K562 (cell line): ENCODE results near the gene ROS1. TPM values are rescaled to one million over a fixed set of nuclear protein-coding genes. Genes with fewer than 3 reads are reported as not detected.

Experiments
- ATAC-seq: fragments of 200-7000 bp; cut with Tn5 transposase; 3 replicates; pipeline ENCODE4 v1.9.1; 2020; ENCODE audit warnings: moderate library complexity
- BruUV-seq: library from RNA; stranded (reverse); fragments of 400-500 nt; replicated peaks from 2 replicates; lab custom pipeline; 2021; lab: Mats Ljungman, UMichigan
- CTCF ChIA-PET: fragments of 300-600 bp; formaldehyde crosslinking; extraction: SDS; loops from one replicate; lab custom pipeline; 2021; ENCODE audit warnings: low intra/inter-chr PET ratio; lab: Yijun Ruan, JAX
- POLR2A ChIA-PET: fragments of 300-600, 350-650 bp; sonication (Branson Sonifier 250); formaldehyde crosslinking; extraction: SDS; loops from one replicate; lab custom pipeline; 2021; ENCODE audit warnings: antibody characterized with exemption, inconsistent platforms; lab: Yijun Ruan, JAX
- DNase-seq, 4 experiments: peaks; one replicate each; pipeline versions ENCODE4 v3.0.0 to v3.0.0-alpha.2; 2011 to 2018; ENCODE audit warnings: low spot score in 3 of 4, mixed read lengths in 3 of 4; ENCODE audit errors: extremely low read depth in 1 of 4
- FAIRE-seq: peaks from 2 replicates; lab custom pipeline; 2011; peaks lifted over from hg19 to GRCh38; lab: Jason Lieb, UNC
- H2AFZ ChIP-seq: 2 replicates; pipeline ENCODE4 v1.6.0; 2011; ENCODE audit warnings: low read depth, low read length, control low read depth, inconsistent platforms
- H3K27ac ChIP-seq: fragments of 200-600 bp; 3 replicates; pipeline ENCODE4 v1.8.0; 2011; ENCODE audit warnings: low read depth, mild to moderate bottlenecking, control low read depth, inconsistent platforms, low read length, moderate library complexity, mixed read lengths; ENCODE audit errors: extremely low read depth
- H3K27me3 ChIP-seq, 2 experiments: fragments of 300-600 bp in 1 of 2; 2 replicates in 1 of 2; 3 replicates in 1 of 2; pipeline versions ENCODE4 v1.6.0 to v1.8.0; 2011; ENCODE audit warnings: inconsistent platforms in 2 of 2, low read length in 2 of 2, mild to moderate bottlenecking in 1 of 2, mixed read lengths in 1 of 2, moderate library complexity in 1 of 2; ENCODE audit not compliant: control insufficient read depth in 2 of 2, insufficient read depth in 2 of 2
- H3K36me3 ChIP-seq: fragments of 300-600 bp; 3 replicates; pipeline ENCODE4 v1.8.0; 2011; ENCODE audit warnings: mild to moderate bottlenecking, low read length, inconsistent platforms; ENCODE audit not compliant: control insufficient read depth, insufficient read depth
- H3K4me1 ChIP-seq, 2 experiments: fragments of 200-600 bp in 1 of 2; replicated peaks in 1 of 2; 2 replicates in 1 of 2; 3 replicates in 1 of 2; pipeline versions ENCODE4 v1.5.1 to v1.8.0; 2011; ENCODE audit warnings: inconsistent platforms in 2 of 2, low read length in 2 of 2, mild to moderate bottlenecking in 1 of 2, mixed read lengths in 1 of 2, moderate library complexity in 1 of 2; ENCODE audit not compliant: control insufficient read depth in 2 of 2, insufficient read depth in 2 of 2
- H3K4me2 ChIP-seq: 2 replicates; pipeline ENCODE4 v1.6.1; 2011; ENCODE audit warnings: low read length, control low read depth, inconsistent platforms, mixed read lengths; ENCODE audit not compliant: insufficient read depth
- H3K4me3 ChIP-seq: fragments of 200-600 bp; sonication (generic), shearing (Covaris generic); 2 replicates; pipeline ENCODE4 v1.5.1; 2016; ENCODE audit warnings: control low read depth, inconsistent platforms
- H3K79me2 ChIP-seq: fragments of 200-600 bp; 3 replicates; pipeline ENCODE4 v1.8.0; 2011; ENCODE audit warnings: low read length, inconsistent platforms; ENCODE audit not compliant: control insufficient read depth, insufficient read depth
- H3K9ac ChIP-seq, 2 experiments: 2 replicates each; pipeline versions ENCODE4 v1.6.0 to v1.6.1; 2011; ENCODE audit warnings: low read depth in 2 of 2, low read length in 2 of 2, control low read depth in 1 of 2, inconsistent platforms in 1 of 2, mild to moderate bottlenecking in 1 of 2, mixed read lengths in 1 of 2; ENCODE audit not compliant: insufficient read depth in 1 of 2
- H3K9me1 ChIP-seq: one replicate; pipeline ENCODE4 v1.6.0; 2011; ENCODE audit warnings: inconsistent platforms, mild to moderate bottlenecking, low read length, moderate library complexity; ENCODE audit not compliant: control insufficient read depth, insufficient read depth
- H3K9me3 ChIP-seq: replicated peaks from 2 replicates; pipeline ENCODE4 v1.5.1; 2011; ENCODE audit warnings: low read depth, low read length, inconsistent platforms; ENCODE audit not compliant: control insufficient read depth, insufficient read depth
- H4K20me1 ChIP-seq: replicated peaks from 2 replicates; pipeline ENCODE4 v1.6.1; 2011; ENCODE audit warnings: low read length, inconsistent platforms, mixed read lengths; ENCODE audit not compliant: control insufficient read depth, insufficient read depth
- CAMTA2 ChIP-seq: fragments of 250-450 bp; sonication (Bioruptor Pico); conservative IDR thresholded peaks from 2 replicates; pipeline ENCODE4 v1.5.1; 2022
- CREBBP ChIP-seq: IDR thresholded peaks from one replicate; pipeline ENCODE4 v1.6.1; 2012; ENCODE audit warnings: low read depth, mild to moderate bottlenecking, control low read depth, inconsistent platforms, low read length
- CTCFL ChIP-seq: IDR thresholded peaks from 2 replicates; pipeline ENCODE4 v1.6.1; 2011; ENCODE audit warnings: borderline replicate concordance, low read depth, mild to moderate bottlenecking, moderate library complexity, low read length; ENCODE audit not compliant: insufficient read depth, poor library complexity, severe bottlenecking
- GABPB1 ChIP-seq: sonication (generic); formaldehyde crosslinking; IDR thresholded peaks from 2 replicates; pipeline ENCODE4 v1.8.0; 2022; ENCODE audit warnings: mild to moderate bottlenecking, missing genetic modification reagents
- NELFE ChIP-seq: IDR thresholded peaks from 2 replicates; pipeline ENCODE4 v1.6.1; 2011; ENCODE audit warnings: mild to moderate bottlenecking; ENCODE audit not compliant: insufficient read depth, insufficient read length
- SNAPC5 ChIP-seq: fragments of 250-450 bp; sonication (Bioruptor Pico); IDR thresholded peaks from 2 replicates; pipeline ENCODE4 v1.8.0; 2021; ENCODE audit warnings: moderate library complexity, mild to moderate bottlenecking, inconsistent platforms
- SREBF1 ChIP-seq: fragments of 150-350 bp; IDR thresholded peaks from 2 replicates; pipeline ENCODE4 v1.6.1; 2014; ENCODE audit warnings: antibody characterized with exemption, low read depth, low read length, borderline replicate concordance
- ZBTB11 ChIP-seq, 3 experiments: fragments of 200-800 bp in 1 of 3; fragments of 250-450 bp in 1 of 3; fragments of 450-650 bp in 1 of 3; sonication (Bioruptor Pico) in 1 of 3; sonication (Bioruptor generic) in 1 of 3; formaldehyde crosslinking in 1 of 3; IDR thresholded peaks; 2 replicates each; pipeline versions ENCODE4 v1.6.1 to v1.8.0; 2016 to 2022; ENCODE audit warnings: mild to moderate bottlenecking in 2 of 3, missing genetic modification characterization in 2 of 3, missing compliant biosample characterization in 1 of 3, moderate library complexity in 1 of 3
- ZC3H4 ChIP-seq: sonication (generic); formaldehyde crosslinking; IDR thresholded peaks from 2 replicates; pipeline ENCODE4 v1.9.0; 2021; ENCODE audit warnings: missing genetic modification reagents, borderline replicate concordance
- ZNF431 ChIP-seq: sonication (generic); formaldehyde crosslinking; IDR thresholded peaks from 2 replicates; pipeline ENCODE4 v1.8.0; 2022; ENCODE audit warnings: mild to moderate bottlenecking, missing genetic modification reagents
- WGBS: fragments of 100-300 bp; shearing (Covaris generic); methylation state at CpG from one replicate; pipeline ENCODE4 v1.1.6; 2016; ENCODE audit warnings: low coverage, mixed read lengths; ENCODE audit not compliant: insufficient coverage; ENCODE audit errors: missing lambda C conversion rate; 5-methylcytosine and 5-hydroxymethylcytosine counted together
- in situ Hi-C: fragments of 300-500 bp; cut with MboI; formaldehyde crosslinking; loops from 4 replicates; pipeline ENCODE4 v1.15.0; 2018; ENCODE audit warnings: inconsistent platforms, mixed read lengths
- intact Hi-C: fragments of 100-400 bp; cut with micrococcal nuclease; formaldehyde crosslinking; loops from 2 replicates; pipeline ENCODE4 v1.14.2; 2022
- polyA plus RNA-seq, 8 experiments: library from polyadenylated mRNA; depleted of rRNA in 4 of 8; stranded (reverse) in 5 of 8; unstranded in 3 of 8; fragments of >200 nt; fragmentation: Nextera tagmentation in 2 of 8; fragmentation: Illumina TruSeq in 1 of 8; extraction: Ambion mirVana in 2 of 8; extraction: Trizol in 1 of 8; gene quantifications; 2 replicates each; pipeline versions ENCODE4 v1.2.1 to v1.2.3, GENCODE V29; 2011 to 2014; ENCODE audit warnings: inconsistent platforms in 1 of 8, missing spikeins in 1 of 8
- total RNA-seq, 7 experiments: library from RNA; depleted of rRNA in 6 of 7; stranded (reverse); fragments of >200 nt in 6 of 7; fragmentation: Illumina TruSeq in 2 of 7; extraction: Trizol in 2 of 7; gene quantifications; 2 replicates each; pipeline versions ENCODE4 v1.2.1 to v1.2.3, GENCODE V29; 2011 to 2021; ENCODE audit warnings: low replicate concordance in 1 of 7

ROS1 gene
- total and polyA plus RNA-seq, 9 of the 15 experiments (the other 6 are each of a cell fraction or from before 2014, with no cell fraction given): under 0.01 to 0.16 (median 0.04) TPM; not detected in 6

GRCh38 chr6:117423754-117424153, 2.0 kb downstream of the ROS1 start:
- CTCF ChIA-PET: no interaction called here
- no peaks in the 10 kb centered on the region for H3K36me3 ChIP-seq
- H3K9ac ChIP-seq: no peak overlapping the region
- in situ Hi-C loops: no loop called here
- no peaks in the 10 kb centered on the region for H3K4me1 ChIP-seq
- FAIRE-seq (no peak), DNase-seq (no peak), ATAC-seq (no peak)
- TF ChIP-seq CREBBP: no peak
- no peak for TF ChIP-seq CAMTA2 (CRISPR knock-in tag)
- H3K27me3 ChIP-seq: no peaks in the 10 kb centered on the region
- H2AFZ ChIP-seq: no peak overlapping the region
- H3K27ac ChIP-seq: no peak overlapping the region
- no TSS peak for BruUV-seq
- H3K79me2 ChIP-seq: no peaks in the 10 kb centered on the region
- no peaks in the 10 kb centered on the region for H3K9me3 ChIP-seq
- H4K20me1 ChIP-seq: no peaks in the 10 kb centered on the region
- WGBS: 0% methylated on average over 3 of the region's 3 CpGs
- H3K9me1 ChIP-seq: no peaks in the 10 kb centered on the region
- H3K4me3 ChIP-seq: no peak overlapping the region
- intact Hi-C loops: no loop called here
- POLR2A ChIA-PET: no interaction called here
- H3K4me2 ChIP-seq: no peak overlapping the region

- Histone ChIP-seq H3K9ac (no peak overlapping the region), H3K4me2 (no peak overlapping the region), H3K27me3 (0 out of 5 replicates have a peak, but pooled peaks cover 0 to 4% of the 10 kb centered on the region in 2 experiments), H3K9me3 (no peaks in the 10 kb centered on the region), H2AFZ (no peak overlapping the region), H3K27ac (no peak overlapping the region), H3K36me3 (no peaks in the 10 kb centered on the region), H3K79me2 (no peaks in the 10 kb centered on the region), H3K4me1 (no peaks in the 10 kb centered on the region), H3K9me1 (no peaks in the 10 kb centered on the region), H3K4me3 (no peak overlapping the region), H4K20me1 (no peaks in the 10 kb centered on the region)
- ChIA-PET POLR2A (no interaction called here), CTCF (no interaction called here)
- DNase-seq (no peak), ATAC-seq (no peak), FAIRE-seq (no peak)
- intact Hi-C loops (no loop called here), in situ Hi-C loops (no loop called here)
- BruUV-seq: no TSS peak
- 4% methylated on average over 4 of the region's 4 CpGs for WGBS
- TF ChIP-seq ZC3H4 (no peak), GABPB1 (CRISPR knock-in tag) (no peak), ZNF431 (CRISPR knock-in tag) (no peak), ZBTB11 (CRISPR knock-in tag; IDR thresholded peaks at IDR 0.05) (no peak), SREBF1 (no peak), NELFE (no peak), SNAPC5 (CRISPR knock-in tag) (no peak), CTCFL (no peak)
Observed at GRCh38 chr6:117418320-117418719, 7.4 kb downstream of the ROS1 start.
